Measurements from ENCODE around the gene EPO.
"Not testable (repeated sequence)": the region's sequence is repeated elsewhere in the genome, so short reads cannot be mapped to it uniquely, and the experiment has no call there.

Gene EPO

DNA sequence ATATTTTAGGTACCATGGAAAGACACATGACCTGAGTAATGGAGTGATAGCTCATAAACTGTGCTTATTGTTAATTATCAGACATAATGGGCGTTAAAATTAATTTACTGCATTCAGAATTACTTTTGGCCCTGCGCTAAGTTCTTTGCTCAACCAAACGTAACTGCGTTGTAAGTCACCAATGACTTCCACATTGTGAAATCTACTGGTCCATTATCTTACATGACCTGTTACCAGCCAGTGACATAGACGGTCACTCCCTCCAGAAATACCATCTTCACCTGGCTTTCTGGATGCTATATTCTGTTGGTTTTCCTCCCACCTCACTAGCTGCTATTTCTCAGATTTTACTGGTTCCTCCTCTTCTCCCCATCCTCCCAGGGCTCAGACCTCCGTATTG lies 21.2 kb upstream of the EPO start:
- no peak overlapping the region for H3K27ac ChIP-seq
- TF ChIP-seq, protein P1, sequence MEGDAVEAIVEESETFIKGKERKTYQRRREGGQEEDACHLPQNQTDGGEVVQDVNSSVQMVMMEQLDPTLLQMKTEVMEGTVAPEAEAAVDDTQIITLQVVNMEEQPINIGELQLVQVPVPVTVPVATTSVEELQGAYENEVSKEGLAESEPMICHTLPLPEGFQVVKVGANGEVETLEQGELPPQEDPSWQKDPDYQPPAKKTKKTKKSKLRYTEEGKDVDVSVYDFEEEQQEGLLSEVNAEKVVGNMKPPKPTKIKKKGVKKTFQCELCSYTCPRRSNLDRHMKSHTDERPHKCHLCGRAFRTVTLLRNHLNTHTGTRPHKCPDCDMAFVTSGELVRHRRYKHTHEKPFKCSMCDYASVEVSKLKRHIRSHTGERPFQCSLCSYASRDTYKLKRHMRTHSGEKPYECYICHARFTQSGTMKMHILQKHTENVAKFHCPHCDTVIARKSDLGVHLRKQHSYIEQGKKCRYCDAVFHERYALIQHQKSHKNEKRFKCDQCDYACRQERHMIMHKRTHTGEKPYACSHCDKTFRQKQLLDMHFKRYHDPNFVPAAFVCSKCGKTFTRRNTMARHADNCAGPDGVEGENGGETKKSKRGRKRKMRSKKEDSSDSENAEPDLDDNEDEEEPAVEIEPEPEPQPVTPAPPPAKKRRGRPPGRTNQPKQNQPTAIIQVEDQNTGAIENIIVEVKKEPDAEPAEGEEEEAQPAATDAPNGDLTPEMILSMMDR (conservative IDR thresholded peaks at IDR 0.05) = no peak

DNA sequence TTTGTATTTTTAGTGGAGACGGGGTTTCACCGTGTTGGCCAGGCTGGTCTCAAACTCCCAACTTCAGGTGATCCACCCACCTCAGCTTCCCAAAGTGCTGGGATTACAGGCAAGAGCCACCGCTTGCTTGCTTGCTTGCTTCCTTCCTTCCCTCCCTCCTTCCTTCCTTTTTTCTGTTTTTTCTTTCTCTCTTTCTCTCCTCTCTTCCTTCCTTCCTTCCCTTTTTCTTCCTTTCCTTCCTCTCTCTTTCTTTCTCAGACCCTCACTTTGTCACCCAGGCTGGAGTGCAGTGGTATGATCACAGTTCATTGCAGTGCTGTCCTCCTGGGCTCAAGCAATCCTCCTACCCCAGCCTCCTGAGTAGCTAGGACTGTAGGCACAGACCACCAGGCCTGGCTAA lies 19.2 kb upstream of the EPO start:
- not testable (repeated sequence) for H3K27ac ChIP-seq

DNA sequence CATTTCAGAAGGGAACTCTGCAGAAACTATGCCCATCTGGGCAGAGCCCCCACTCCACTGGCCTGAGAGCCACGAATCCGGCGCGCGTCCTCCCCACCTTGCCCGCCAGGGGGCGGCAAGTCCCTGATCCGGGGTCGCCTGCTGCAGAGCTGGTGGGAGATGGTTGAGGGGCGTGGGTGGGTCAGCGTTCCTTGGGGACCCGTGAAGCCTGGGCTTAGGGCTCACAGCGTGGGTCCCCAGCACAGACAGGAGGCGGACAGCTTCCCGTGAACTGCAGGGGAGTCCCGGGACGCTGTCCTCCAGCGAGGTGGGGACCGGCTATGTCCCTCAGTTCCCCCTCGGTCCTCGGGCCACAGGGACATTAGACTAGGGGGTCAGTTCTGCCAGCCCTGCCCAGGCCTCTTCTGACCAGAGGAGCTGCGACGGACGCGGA lies 14.9 kb upstream of the EPO start:
- peak overlapping the region; percentile 92 for H3K27ac ChIP-seq
- TF ChIP-seq, protein P1 (conservative IDR thresholded peaks at IDR 0.05) = peak; percentile 98

DNA sequence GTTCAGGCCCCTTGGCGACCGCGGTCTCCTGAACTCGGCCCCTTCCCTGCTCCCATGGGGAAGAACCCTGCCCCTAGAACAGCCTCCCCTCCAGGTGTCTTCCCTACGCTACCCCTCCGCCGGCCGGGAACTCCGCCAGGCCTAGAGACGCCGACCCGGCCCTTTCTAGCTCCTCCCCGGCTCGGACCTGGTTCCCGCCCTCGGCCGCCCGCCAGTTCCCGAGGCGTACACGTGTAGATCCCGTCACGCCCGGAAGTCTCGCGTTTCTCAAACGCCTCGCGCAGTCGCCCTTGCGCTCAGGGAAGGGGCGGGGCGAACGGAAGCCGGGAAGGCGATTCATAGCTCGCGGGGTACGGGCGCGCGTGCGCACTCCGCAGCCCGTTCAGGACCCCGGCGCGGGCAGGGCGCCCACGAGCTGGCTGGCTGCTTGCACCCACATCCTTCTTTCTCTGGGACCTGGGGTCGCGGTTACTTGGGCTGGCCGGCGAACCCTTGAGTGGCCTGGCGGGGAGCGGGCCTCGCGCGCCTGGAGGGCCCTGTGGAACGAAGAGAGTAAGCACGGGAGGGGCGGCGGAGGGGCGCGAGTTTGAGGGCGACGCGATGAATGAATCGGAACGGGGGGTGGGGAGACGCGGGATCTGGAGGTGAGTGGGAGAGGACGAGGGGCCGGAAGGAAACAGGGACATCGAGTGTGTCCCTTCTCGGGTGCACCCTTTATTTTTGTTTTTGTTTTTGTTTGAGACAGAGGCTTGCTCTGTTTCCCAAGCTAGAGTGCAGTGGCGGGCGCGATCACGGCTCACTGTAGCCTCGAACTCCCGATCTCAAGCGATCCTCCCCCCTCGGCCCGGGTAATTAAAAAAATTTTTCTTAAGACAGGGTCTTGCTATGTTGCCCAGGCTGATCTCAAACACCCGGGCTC lies 14.3 kb upstream of the EPO start, which contains the start of gene POP7:
TSS of gene POP7 (plus strand) at position 369 of the 919 bp plus-strand sequence. CDS start 710 bp downstream, outside the sequence.
- TF ChIP-seq, protein P1 (conservative IDR thresholded peaks at IDR 0.05) = no peak
- peak within 1 kb of the TSS; percentile 92 for H3K27ac ChIP-seq

DNA sequence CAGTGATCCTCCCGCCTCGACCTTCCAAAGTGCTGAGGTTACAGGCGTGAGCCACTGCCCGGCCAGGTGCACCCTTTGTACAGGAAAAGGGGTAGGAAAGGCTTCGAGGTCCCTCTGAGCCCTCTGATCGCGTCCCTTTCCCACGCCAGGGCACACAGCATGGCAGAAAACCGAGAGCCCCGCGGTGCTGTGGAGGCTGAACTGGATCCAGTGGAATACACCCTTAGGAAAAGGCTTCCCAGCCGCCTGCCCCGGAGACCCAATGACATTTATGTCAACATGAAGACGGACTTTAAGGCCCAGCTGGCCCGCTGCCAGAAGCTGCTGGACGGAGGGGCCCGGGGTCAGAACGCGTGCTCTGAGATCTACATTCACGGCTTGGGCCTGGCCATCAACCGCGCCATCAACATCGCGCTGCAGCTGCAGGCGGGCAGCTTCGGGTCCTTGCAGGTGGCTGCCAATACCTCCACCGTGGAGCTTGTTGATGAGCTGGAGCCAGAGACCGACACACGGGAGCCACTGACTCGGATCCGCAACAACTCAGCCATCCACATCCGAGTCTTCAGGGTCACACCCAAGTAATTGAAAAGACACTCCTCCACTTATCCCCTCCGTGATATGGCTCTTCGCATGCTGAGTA lies 13.5 kb upstream of the EPO start:
- TF ChIP-seq, protein P1 (conservative IDR thresholded peaks at IDR 0.05) = no peak

DNA sequence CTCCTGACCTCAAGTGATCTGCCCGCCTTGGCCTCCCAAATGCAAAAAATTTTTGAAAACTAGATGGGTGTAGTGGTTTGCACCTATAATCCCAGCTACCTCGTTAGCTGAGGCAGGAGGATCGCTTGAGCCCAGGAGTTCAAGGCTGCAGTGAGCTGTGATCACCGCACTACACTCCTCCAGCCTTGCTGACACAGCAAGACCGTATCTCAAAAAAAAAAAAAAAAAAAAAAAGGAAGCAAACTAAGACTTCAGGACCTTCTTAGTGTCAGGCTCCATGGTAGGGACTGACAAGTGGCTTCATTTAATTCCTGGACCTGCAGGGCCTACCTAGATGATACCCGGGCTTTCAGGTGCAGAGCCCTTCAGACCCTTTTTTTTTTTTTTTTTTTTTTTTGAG lies 11.9 kb upstream of the EPO start:
- TF ChIP-seq, protein P1 (conservative IDR thresholded peaks at IDR 0.05) = no peak
- H3K27ac ChIP-seq = no peak overlapping the region; the same call in 1 of the 2 replicates

More for the DNA sequence above, 13.5 kb upstream of the EPO start:
- H3K27ac ChIP-seq = peak overlapping the region; percentile 92

DNA sequence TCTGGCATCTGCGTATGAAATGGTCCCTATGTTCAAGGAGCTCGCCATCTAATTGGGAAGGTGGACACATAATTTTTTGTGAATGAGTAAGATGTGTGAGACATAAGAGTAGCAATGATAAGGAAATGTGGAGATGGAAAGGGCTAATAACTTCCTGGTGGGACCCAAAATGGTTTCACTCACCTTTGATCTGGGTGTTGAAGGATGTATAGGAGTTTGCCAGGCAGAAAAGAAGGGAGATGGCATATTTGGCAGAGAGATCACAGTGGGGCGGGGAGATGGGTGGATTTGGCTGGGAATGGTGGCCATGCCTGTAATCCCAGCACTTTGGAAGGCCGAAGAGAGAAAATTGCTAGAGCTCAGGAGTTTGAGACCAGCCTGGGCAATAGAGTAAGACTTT lies 9.8 kb upstream of the EPO start:
- TF ChIP-seq, protein P1 (conservative IDR thresholded peaks at IDR 0.05) = no peak
- H3K27ac ChIP-seq = no peak overlapping the region
